A204.1 (cell line): ENCODE data around the gene LRRC74B.
"Not testable (repeated sequence)": the region's sequence is repeated elsewhere in the genome, so short reads cannot be mapped to it uniquely, and the experiment has no call there.

ENCODE experiments used
- FAIRE-seq: peaks from 2 replicates; lab custom pipeline; 2012; peaks lifted over from hg19 to GRCh38; lab: Jason Lieb, UNC

LRRC74B gene, protein sequence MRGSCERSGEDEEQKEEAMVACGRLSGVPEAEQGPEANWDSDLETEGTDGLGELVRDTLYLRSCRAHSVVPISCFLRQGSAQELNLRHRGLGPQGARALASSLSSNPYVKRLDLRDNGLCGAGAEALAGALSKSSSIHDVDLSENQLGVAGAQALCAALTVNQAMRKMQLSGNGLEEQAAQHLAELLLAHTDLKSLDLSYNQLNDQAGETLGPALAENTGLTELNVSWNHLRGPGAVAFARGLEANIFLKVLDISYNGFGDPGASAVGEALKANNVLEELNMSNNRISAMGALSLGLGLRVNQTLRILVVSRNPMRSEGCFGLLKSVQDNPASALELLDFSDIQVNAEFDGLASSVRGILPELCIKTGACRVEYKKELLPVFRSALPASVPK

DNA sequence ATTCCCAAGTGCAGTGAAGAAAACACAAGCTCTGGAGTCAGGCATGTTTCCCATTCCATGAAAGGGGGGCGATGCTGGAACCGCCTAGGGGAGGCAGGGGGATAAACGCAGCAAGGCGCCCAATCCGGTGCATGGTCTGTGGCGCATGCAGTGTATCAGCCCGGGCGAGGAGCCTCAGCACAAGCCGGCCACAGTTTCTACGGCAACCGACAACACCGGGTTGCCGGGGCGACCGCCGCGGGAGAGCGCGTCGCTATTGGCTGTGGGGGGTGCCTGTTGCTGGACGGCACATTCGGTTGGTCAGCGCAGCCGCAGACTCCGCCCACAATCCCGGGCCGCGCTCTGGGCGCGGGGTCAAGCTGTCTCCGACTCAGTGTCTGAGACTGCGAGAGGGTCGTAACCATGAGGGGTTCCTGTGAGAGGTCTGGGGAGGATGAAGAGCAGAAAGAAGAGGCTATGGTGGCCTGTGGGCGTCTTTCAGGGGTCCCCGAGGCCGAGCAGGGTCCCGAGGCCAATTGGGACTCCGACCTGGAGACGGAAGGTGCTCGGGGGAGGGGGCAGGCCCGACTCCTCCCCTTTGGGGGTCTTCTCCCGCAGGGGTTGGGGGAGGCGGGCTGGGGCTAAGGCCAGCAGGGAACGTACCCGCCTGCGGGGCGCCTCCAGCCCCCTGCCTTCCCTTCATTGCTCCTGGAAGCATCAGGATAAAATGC, at the start of gene LRRC74B:
TSS of gene LRRC74B (plus strand) at position 362 of the 710 bp plus-strand sequence. CDS start at position 403, 41 bp downstream.
- no peak for FAIRE-seq

DNA sequence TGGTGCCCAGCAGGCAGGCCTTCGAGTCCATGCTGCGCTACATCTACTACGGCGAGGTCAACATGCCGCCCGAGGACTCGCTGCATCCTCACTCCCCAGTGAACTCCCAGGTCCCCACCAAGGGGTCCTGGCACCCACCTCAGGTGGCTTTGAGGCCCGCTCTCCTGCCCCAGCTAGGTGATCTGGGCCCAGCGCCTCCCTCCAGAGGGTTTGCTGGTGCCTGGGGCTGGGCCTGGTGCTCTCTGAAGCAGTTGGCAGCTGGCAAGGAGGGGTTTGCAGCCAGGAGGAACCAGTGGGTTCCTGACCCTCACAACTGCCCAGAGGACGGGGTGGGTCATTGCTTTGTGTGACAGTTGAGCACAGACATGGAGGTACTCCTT, 49.7 kb upstream of the LRRC74B start:
- FAIRE-seq: no peak

DNA sequence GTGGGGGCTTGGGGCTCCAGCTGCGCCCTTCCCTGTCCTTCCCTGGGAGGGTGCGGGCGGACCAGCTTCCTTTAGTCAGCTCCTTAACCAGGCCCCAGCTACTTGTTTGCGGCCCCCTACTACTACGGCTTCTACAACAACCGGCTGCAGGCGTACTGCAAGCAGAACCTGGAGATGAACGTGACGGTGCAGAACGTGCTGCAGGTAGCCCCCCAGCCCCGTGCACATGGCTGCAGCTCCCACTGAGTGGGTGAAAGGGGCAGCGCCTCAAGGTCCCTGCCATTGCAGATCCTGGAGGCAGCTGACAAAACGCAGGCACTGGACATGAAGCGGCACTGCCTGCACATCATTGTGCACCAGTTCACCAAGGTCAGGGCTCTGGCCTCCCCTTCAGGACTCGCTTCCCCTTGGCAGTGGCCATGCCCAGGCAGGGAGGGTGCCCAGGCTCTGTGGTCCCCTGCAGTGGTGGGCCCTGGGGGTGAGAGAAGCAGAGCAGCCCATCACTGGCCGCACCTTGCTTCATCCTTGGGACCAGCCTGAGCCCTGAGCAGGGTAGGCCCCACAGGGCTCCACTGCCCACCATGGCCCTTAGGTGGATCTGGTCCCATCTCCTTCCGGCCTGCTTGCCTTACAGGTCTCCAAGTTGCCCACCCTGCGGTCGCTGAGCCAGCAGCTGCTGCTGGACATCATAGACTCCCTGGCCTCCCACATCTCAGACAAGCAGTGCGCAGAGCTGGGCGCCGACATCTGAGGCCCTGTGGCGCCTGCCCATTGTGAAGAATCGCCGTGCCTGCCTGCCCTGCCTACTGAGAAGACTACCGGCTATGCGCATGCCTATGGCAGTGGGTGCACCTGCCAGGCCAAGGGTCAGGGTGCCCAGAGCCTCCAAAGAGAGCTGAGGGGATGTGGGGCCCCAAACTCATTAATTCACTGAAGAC, 48.9 kb upstream of the LRRC74B start:
- no peak for FAIRE-seq

DNA sequence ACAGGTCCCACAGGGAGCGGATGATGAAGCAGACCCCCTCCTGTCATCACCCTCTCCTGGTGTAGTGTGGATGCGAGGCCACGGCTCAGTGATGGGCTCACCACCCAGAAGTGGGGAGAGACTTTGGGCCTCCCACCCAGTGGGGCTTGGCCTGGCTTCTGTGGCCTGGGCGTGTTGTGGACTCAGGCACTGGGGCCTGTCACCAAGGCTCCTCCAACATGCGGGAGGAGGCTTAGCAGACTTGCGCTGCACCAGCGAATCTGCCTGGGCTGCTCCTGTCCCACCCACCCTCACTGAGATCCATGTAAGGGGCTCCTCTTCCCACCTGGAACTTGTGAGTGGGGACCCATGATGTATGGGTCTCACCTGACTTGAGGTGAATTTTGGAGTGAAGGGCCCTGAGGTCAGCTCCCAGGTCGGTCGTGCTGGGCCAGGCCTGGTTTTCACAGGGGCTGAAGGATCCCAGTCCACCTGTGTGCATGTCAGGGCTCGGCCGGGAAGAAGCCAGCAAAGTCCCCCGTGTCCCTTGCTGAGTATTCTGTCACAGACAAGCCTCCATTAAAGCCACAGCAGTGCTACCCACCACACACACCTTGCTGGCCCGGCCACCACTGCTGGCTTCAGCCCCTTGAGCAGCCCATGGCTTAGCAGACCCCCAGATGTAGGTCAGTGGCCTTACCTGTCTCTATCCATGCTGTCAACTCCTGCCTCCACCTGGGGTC, 48.0 kb upstream of the LRRC74B start:
- FAIRE-seq: no peak

DNA sequence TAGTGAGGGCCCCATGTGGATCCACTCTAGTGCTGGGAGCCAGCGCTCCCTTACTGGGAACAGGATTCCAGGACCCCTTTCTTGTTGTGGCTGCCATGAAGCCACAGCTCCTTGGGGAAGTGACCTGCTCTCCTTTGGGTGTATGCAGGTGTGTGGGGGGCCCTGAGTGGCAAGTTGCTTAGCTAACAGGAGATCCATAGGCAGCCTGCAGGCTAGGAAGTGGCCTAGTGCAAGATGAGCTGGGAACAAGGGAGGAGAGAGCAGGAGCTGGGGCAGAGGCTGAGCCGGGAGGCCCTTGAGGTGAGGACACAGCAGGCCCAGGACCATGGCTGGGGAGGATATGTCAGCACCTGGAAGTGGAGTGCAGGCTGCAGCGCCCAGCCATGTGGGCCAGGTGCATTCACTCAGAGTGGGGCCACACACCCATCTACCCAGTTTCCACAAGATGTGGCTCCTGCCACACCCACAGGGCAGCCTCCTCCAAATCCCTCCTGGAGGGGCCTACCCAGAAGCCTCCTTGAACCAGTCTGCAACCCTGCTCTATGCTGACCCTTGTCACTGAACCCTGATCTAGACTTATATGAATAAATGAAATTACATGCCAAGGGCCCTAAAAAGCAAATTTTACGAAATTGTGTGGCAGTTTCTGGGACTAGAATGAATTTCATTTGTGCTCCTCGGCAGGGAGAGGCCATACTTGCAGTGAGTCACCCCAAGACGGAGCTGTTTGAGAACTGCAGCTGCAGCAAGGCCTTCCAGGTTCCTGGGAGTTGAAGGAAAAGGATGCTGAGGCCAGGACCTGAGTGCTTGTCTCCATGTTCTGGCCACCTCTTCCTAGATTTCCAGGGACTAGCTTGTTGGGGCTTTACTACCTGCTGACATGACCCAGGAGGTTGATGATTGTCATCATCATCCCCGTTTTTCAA, 47.1 kb upstream of the LRRC74B start:
- no peak for FAIRE-seq

DNA sequence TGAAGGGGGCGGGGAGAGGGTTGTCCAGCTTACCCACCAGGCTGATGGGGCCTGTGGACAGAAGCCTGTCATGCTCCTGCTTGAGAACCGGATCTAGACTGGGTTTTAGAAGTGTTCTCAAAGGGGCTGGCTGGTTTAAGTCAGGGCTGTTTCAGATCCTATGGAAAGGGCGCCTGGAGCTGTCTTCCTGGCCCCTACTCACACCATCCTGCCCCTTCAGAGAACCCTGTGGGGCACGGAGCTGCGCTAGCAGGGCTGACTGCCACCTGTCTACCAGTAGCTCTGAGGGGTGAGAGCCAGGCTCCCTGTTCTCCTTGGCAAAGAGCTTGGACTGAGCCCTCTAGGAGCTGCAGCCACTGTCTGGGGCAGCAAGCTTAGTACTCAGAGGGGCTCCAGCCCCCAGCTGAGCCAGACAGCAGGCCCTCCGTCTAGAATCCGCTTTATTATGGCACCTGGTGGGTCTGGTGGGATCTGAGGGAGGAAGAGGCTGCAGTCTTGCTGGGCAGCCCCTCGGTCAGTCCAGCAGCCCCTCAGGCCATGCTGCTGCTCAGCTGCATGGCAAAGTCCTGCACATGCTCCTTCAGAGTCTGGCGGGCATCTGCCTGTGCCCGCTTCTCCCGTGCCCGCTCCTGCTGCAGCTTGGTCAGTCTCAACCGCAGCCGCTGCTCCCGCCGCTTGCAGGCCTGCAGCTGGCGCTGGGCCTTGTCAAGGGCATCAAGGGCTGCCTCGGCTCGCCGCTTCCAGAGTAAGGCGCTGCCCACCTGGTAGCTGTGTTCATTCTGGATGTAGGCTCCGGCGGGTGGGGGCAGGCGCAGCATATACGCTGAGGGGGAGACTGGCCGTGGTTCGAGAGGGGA, 46.2 kb upstream of the LRRC74B start:
- no peak for FAIRE-seq

DNA sequence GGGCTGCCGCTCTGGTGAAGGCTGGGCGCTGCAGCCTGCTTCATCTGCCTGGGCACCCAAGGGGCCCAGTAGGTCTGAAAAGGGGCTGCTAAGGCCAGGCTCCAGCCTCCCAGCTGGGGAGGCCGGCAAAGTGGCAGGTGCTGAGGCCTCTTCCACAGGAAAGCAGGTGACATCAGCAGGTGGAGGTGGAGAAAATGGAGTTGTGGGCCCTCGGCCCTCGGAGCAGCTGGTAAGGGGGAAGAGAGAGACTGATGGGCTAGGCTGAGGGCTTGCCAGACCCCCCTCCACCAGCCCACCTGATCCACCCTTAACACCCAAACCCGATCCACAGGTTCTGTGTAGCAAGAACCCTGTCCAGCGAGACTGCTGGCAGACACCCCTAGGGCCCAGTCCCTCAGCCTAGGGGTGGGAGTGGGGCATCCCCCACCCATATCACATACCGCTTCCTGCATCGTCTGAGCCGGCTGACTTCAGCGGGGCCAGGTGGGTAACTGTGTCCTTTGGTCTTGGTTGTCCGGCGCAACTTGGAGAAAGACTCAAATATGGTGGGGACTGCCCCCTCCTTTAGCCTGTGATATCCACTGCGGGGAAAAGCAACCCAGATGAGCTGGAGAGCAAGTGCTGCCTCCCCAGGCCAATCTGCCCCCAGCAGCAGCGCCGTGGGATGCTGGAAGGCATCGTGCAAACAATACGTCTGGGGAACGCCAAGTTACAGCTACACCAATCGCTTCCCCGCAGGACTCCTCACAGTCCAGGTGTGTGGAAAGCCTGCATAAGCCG, 45.3 kb upstream of the LRRC74B start:
- no peak for FAIRE-seq

DNA sequence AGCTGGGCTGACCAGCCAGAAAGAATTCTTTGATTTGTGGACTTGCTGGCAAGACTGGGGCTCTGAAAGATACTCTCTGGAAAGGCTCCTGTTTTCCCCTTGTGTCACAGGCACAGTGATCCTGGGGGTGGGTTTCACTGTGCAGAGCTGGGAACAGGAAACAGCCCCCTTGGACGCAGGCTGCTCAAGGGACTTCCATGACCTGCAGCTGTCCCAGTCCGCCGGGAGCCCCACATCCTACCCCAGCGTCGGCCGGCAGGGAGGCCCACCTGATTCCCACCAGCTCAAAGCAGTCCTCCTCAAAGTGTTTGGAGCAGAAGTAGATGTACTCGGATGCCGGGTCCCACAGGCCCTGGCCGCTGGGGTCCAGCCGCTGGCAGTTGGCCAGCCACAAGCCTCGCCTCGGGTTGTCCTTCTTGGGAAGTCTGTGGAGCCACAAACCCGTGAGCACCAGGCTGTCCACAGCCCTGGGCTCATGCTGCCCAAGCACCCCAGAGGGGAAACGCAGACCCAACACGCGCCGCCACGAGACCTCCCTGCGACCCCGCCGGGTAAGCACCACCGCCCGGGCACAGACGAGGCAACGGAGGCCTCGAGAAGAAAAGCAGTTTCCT, 44.7 kb upstream of the LRRC74B start:
- no peak for FAIRE-seq

DNA sequence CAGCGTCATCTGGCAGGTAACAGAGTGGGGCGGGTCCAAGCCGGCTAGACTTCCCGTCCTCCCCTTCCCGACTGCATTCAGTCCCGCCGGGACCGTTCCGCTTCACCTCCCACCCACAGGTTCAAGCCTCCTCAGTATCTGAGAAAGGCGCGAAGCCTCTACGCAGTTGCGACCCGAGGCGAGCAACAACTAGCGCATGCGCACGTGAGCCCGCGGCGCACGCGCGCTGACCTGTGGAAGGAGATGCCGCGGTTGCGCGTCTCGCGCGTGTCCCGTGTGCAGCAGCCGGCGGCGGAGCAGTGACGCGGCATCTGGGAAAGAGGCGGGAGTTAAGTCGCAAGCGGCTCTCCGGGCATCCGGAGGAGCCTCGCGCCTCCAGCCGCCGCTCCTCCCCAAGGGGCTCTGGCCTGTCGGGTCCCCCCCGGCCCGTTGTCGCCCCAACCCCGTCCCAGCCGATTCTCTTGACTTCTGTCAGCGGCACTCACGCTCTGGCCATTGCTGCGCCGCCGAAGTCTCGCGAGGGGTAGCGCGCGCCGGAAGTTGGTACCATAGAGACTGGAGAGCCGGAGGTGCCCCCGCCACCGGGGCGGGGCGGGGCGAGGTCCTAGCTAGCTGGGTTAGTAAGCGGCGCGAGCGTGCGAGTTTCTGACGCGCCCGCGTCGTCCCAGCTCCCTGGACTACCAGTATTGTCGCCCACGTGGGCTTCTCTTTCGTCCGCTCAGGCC, 44.0 kb upstream of the LRRC74B start, which contains the start of gene THAP7:
TSS of gene THAP7 (minus strand) at position 518 of the 725 bp plus-strand sequence. CDS start at position 311, 207 bp downstream.
- FAIRE-seq: no peak

DNA sequence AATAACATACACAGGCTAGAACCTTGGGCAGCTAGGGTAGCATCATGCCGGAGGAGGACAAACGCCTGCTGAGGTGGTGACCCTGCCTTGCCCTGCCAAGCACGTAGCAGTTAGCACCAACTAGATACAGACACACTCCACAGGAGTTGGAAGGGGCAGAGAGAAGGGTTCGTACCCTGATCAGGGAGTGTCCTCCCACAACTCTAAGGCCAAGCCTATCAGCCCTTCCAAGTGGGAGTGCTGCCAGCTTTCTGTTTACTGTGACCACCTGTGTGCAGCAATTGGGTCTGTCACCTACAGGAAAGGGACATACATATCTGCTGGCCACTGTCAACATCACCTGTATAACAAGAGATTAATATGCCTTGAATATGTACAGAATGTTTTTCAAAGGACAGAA, 42.0 kb upstream of the LRRC74B start:
- FAIRE-seq: no peak

DNA sequence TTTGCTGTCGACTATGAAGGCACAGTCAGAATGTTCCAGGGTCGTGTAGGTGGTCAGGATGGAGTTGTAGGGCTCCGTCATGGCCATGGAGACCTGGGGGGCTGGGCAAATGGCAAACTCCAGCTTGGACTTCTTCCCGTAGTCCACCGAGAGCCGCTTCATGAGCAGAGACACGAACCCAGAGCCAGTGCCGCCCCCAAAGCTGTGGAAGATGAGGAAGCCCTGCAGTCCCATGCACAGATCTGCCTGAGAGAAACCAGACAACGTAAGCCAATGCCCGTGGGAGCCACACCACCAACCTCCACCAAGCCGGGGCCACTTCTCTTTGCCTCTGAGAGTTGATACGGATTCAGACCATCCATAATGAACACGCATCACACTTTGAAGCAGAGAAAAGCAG, 36.5 kb upstream of the LRRC74B start:
- FAIRE-seq: not testable (repeated sequence)

DNA sequence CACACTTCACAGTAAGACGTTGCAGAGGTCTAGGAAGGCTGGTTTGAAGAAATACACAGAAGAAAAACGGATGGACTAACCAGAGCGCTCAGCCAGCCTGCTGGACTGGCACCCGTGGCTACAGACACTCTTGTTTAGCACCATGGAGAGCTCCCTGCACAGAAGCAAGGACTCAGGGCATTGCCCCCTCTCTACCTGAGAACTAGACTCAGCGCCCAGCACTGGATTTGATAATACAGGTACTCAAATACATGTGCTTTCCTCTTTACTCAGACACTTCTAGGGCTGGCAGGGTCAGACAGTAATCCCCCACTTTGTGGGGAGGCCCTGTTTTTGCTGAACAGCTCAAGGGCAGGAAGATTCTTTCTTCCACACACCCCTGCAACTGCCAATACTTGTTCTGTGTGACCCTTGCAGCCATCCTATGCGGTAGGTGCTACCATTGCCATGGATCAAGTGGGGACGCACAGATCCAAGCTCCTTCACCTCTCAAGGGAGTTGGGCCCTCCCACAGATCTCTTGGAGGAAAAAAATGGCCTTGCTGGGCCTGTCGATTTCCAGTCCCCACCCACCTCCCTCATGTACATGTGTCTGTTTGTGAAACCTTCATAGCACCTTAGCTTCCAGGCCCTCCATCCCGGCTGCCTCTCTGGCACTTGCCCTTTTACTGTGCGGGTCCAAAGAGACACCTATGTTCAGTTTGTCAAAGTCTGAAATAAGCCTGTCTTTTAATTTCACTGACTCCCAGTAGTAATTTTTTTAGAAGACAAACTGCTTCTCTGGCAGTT, 35.9 kb upstream of the LRRC74B start:
- FAIRE-seq: no peak

DNA sequence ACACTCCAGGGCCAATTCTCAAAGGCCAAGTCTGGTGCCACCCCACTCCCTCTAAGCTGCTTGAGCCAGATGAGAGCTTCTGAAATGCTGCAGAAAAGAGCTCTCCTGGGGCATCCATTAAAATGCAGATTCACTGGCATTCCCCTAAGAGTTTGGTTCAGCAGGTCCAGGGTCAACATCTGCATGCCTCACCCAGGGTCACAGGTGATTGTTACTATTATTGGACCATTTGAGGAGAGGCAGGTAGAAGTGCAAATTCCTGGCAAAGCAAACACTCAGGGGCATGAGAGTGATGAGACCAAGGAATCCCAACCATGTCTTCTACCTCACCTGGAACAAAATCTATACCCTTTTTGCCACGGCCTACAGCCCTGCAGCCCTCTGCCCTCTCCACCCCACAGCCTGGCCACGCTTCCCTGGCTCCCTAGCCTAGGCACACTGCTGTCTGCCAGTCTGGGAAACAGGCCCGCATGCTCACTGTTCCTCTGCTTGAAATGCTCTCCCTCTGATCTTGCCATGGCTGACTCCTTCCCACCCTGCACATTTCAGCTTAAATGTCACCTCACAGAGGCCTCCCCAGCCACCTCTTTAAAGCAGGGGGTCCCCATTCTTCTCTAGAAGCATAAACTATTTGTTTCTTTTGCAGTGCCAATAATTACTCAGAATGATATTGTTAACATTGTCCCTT, 35.2 kb upstream of the LRRC74B start:
- FAIRE-seq: no peak

DNA sequence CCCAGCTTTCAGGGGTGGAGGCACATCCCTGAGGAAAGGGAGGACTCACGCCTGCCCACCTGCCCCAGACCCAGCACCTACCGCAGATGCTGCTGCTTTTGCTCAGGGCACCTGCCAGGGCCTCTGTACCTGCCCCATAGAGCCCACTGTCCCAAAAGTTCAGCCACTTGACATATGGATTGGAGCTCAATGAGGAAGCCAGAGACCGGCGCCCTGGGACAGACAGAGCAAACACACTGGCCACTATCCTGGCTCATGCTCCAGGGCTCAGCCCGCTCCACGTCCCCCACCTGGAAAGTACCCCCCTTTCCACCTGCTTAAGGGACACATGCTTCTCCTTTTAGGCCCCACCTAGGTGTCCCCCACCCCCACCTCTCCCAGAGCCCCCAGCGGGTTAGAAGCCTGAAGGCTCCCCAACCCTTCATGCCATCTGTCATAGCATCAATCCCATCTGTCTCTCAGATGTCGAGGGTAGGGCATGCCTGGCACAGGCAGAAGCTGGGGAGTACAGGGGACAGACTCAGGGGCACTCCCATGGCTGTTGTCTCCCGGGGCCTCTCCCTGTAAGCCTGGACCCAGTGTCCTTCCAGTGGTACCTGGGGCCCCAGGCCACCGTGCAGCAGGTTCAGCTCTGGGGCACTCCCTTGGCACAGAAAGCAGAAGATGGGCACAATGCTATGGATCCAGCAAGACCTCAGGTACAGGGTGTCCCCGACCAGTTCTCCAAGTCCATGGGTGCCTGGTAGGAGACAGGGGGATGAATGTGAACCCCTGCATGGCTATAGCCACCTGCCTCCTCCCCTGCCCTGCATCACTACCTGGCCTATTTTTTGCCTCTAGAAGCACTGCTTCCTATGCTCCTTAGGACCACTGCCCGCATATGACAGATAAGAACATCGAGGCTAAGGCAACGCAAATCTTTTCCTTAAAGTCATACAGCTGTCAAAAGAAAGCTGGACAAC, 33.0 kb upstream of the LRRC74B start:
- no peak for FAIRE-seq

DNA sequence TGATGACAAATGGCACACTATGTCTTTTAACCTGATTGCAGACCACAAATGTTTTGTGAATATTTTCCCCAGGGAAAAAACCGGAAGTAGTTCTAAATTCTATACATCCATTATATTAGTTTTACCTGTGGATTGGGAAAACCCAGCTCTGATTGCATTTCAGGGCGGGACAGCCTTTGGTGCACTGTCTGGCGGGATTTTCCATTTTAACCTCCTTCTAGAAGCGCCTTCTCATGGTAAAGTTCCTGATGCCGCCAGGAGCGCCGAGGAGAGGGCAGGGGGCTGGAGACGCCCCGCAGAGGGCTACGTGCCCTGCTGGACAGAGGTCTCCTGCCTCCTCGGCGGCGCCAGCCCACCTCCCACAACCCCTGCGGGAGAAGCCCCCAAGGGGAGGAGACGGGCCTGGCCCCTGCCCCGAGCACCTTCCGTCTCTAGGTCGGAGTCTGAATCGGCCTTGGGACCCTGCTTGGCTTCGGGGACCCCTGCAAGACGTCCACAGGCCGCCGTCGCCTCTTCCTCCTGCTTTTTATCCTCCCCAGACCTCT, 32.0 kb upstream of the LRRC74B start:
- FAIRE-seq: no peak
